T-cell (primary cell): ENCODE data around the gene B4GALT3. TPM values are rescaled to one million over a fixed set of nuclear protein-coding genes. Genes with fewer than 3 reads are reported as not detected.
A peak's percentile ranks its signal among the peaks of the same experiment; 100 is the strongest.

ENCODE experiments used
- ATAC-seq, 4 experiments: fragments of 200-7000 bp in 3 of 4; fragments of 150-1000 bp in 1 of 4; cut with Tn5 transposase; replicated peaks in 1 of 4; 1 replicate in 3 of 4; 2 replicates in 1 of 4; pipeline ENCODE4 v1.10.0; 2021; ENCODE audit warnings: moderate library complexity in 3 of 4, mild to moderate bottlenecking in 2 of 4, moderate number of reproducible peaks in 1 of 4
- CTCF ChIA-PET, 2 donors: fragments of 300-600 bp; sonication (Branson Sonifier 250); formaldehyde crosslinking; loops; one replicate each; lab custom pipeline; 2022; ENCODE audit warnings: antibody characterized with exemption in 2 of 2; lab: Charles Lee
- POLR2A ChIA-PET, 2 donors: fragments of 300-600 bp; sonication (Branson Sonifier 250); formaldehyde crosslinking; loops; one replicate each; lab custom pipeline; 2022; ENCODE audit warnings: antibody characterized with exemption in 2 of 2; lab: Charles Lee
- DNase-seq, 35 experiments: peaks; one replicate each; pipeline versions ENCODE4 v3.0.0 to v3.0.0-alpha.2; 2013 to 2023
- H3K27ac ChIP-seq: one replicate; pipeline ENCODE4 v1.5.1; 2013; ENCODE audit warnings: low read length
- H3K27me3 ChIP-seq, 2 experiments: replicated peaks in 1 of 2; 1 replicate in 1 of 2; 2 replicates in 1 of 2; pipeline versions ENCODE4 v1.6.1 to v1.7.0; 2013; ENCODE audit warnings: low read length in 1 of 2, mixed read lengths in 1 of 2; ENCODE audit not compliant: control insufficient read depth in 2 of 2, insufficient read depth in 2 of 2; ENCODE audit errors: extremely low read depth in 1 of 2
- H3K36me3 ChIP-seq, 2 donors: 1 replicate in 1 of 2; 2 replicates in 1 of 2; pipeline versions ENCODE4 v1.6.1 to v1.7.0; 2013; ENCODE audit warnings: low read length in 1 of 2; ENCODE audit not compliant: control insufficient read depth in 2 of 2, insufficient read depth in 1 of 2; ENCODE audit errors: extremely low read depth in 1 of 2
- H3K4me1 ChIP-seq, 2 experiments: 1 replicate in 1 of 2; 2 replicates in 1 of 2; pipeline versions ENCODE4 v1.6.1 to v1.7.0; 2013; ENCODE audit warnings: low read length in 2 of 2, mixed read lengths in 1 of 2; ENCODE audit not compliant: insufficient read depth in 2 of 2, control insufficient read depth in 1 of 2; ENCODE audit errors: extremely low read depth in 1 of 2
- H3K4me3 ChIP-seq, 2 donors: 1 replicate in 1 of 2; 2 replicates in 1 of 2; pipeline versions ENCODE4 v1.5.1 to v1.7.0; 2013; ENCODE audit warnings: mild to moderate bottlenecking in 2 of 2, low read length in 1 of 2, moderate library complexity in 1 of 2; ENCODE audit not compliant: control insufficient read depth in 1 of 2; ENCODE audit errors: extremely low read depth in 1 of 2
- H3K9me3 ChIP-seq: 2 replicates; pipeline ENCODE4 v1.7.0; 2013
- H3K27ac Mint-ChIP-seq, 2 donors: one replicate each; pipeline ENCODE4 v1.8.0; 2020 to 2021; ENCODE audit warnings: mild to moderate bottlenecking in 2 of 2, mixed read lengths in 2 of 2
- H3K27me3 Mint-ChIP-seq, 2 donors: one replicate each; pipeline ENCODE4 v1.8.0; 2021 to 2022; ENCODE audit warnings: mixed read lengths in 2 of 2
- H3K36me3 Mint-ChIP-seq: one replicate; pipeline ENCODE4 v1.8.0; 2021; ENCODE audit warnings: mixed read lengths
- H3K4me1 Mint-ChIP-seq, 3 donors: one replicate each; pipeline ENCODE4 v1.8.0; 2020 to 2022; ENCODE audit warnings: mixed read lengths in 3 of 3, mild to moderate bottlenecking in 1 of 3
- H3K4me3 Mint-ChIP-seq, 3 donors: one replicate each; pipeline ENCODE4 v1.8.0; 2020 to 2022; ENCODE audit warnings: mild to moderate bottlenecking in 3 of 3, mixed read lengths in 3 of 3, moderate library complexity in 3 of 3
- H3K9me3 Mint-ChIP-seq, 3 donors: one replicate each; pipeline ENCODE4 v1.8.0; 2020 to 2022; ENCODE audit warnings: mixed read lengths in 3 of 3
- WGBS: methylation state at CpG from one replicate; pipeline ENCODE4 v1.1.5; 2013; ENCODE audit warnings: missing lambda C conversion rate; ENCODE audit not compliant: insufficient coverage; 5-methylcytosine and 5-hydroxymethylcytosine counted together
- total RNA-seq, 35 experiments: library from RNA in 6 of 35; stranded (reverse) in 6 of 35; fragments of 120-200 nt in 1 of 35; gene quantifications; one replicate each; pipeline versions ENCODE4 v1.2.1 to v1.2.4 and lab custom pipeline; 2013 to 2026

Gene B4GALT3
- total RNA-seq, 5 donors from 2014 or later (not counting 1 experiment from before 2014, with no cell fraction given), result 48.4 to 77.8 (median 69.3) TPM

DNA sequence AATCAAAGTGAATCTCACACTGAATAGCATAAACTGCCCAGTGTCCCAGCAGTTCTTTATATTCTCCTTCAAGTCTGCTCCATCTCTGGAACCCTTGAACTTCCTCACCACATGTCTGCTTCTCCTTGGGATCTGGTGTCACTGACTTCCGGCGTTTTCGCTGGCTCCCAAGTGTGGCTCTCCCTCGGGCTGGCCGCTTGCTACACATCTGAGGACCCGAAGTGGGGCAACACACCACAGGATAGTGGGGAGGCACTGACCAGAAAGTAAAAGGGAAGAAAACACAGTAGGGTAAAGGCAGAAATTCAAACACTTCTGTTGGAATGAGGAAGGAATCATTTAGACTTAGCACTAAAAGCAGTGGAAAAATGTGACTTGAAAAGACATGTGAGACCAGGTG is 54.3 kb downstream of the B4GALT3 start:
- H3K36me3 ChIP-seq, result peaks cover 23 to 70% of the 10 kb centered on the region in 2 donors
- Mint-ChIP-seq H3K9me3 (no peaks in the 10 kb centered on the region), H3K4me1 (peaks cover 44 to 49% (median 48%) of the 10 kb centered on the region in 3 donors), H3K27ac (no peak overlapping the region), H3K4me3 (no peak overlapping the region), H3K27me3 (no peaks in the 10 kb centered on the region), H3K36me3 (peaks cover 57% of the 10 kb centered on the region)
- H3K9me3 ChIP-seq, result no peaks in the 10 kb centered on the region
- peaks cover 12 to 23% of the 10 kb centered on the region in 2 experiments for H3K4me1 ChIP-seq
- H3K4me3 ChIP-seq, result no peak overlapping the region
- POLR2A ChIA-PET, result interaction anchor here in 1 of 2 donors (0.5 kb wide), 1 partner anchor 23 kb away, joined by 3 read pairs; no protein-coding TSS in a partner anchor
- DNase-seq (no peak), ATAC-seq (no peak)
- H3K27ac ChIP-seq, result no peak overlapping the region
- H3K27me3 ChIP-seq, result no peaks in the 10 kb centered on the region
- WGBS, result no CpG with 5 or more reads among the region's 6 CpGs
- CTCF ChIA-PET, result no interaction called here

DNA sequence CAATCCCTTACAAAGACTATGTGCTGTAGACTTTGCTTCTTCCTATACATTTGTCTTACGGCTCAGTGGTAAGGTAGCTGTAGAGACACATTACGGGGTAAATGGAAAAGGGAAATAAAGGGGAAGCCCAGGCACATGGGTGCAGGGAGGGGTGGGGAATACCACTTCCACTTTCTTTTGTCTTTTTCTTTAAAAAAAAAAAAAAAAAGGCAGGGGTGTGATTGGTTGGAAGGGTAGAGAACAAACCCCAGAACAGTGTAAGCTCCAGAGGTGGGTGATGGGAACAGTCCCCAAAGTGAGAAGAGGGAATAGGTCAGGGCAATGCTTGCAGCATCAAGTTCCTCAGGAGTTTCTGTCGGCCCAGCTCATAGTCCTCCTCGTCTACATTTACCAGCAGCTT is 55.5 kb downstream of the B4GALT3 start:
- ChIA-PET POLR2A (no interaction called here), CTCF (interaction anchor here (0.7 to 1.2 kb wide), 5 partner anchors 10 to 348 kb away, joined by 3 to 6 read pairs (median 3); partner anchors contain the start of gene DEDD (in 1 of the 2))
- H3K27me3 Mint-ChIP-seq, result no peaks in the 10 kb centered on the region
- H3K36me3 Mint-ChIP-seq, result peaks cover 48% of the 10 kb centered on the region
- no peak for DNase-seq
- no peak for ATAC-seq
- Histone ChIP-seq H3K4me3 (no peak overlapping the region), H3K36me3 (peaks cover 23 to 62% of the 10 kb centered on the region in 2 donors), H3K27ac (no peak overlapping the region), H3K4me1 (peaks cover 18 to 25% of the 10 kb centered on the region in 2 experiments), H3K9me3 (no peaks in the 10 kb centered on the region), H3K27me3 (no peaks in the 10 kb centered on the region)
- no peak overlapping the region for H3K4me3 Mint-ChIP-seq
- H3K4me1 Mint-ChIP-seq, result peaks cover 42 to 47% (median 43%) of the 10 kb centered on the region in 3 donors
- no peaks in the 10 kb centered on the region for H3K9me3 Mint-ChIP-seq
- WGBS, result 86% methylated on average over 2 of the region's 4 CpGs
- peak overlapping the region in 1 of 2 donors; percentile 16 for H3K27ac Mint-ChIP-seq

Other genes with a start within 250 kb of the B4GALT3 start
- gene ITLN2, start 222.7 kb downstream of the B4GALT3 start, total RNA-seq, result not detected
- 10 to 100 TPM; 14.6 to 21.0 (median 18.7) TPM for gene F11R, start 156.4 kb downstream of the B4GALT3 start, total RNA-seq
- 100 to 1,000 TPM in 2 of 5 donors, 10 to 100 TPM in 3; 39.9 to 130 (median 94.8) TPM for gene TSTD1, start 138.5 kb downstream of the B4GALT3 start, total RNA-seq
- 10 to 100 TPM; 65.4 to 96.1 (median 92.2) TPM for gene USF1, start 131.5 kb downstream of the B4GALT3 start, total RNA-seq
- gene ARHGAP30, start 107.6 kb downstream of the B4GALT3 start, total RNA-seq, result 100 to 1,000 TPM; 193 to 299 (median 279) TPM
- gene NECTIN4, start 87.9 kb downstream of the B4GALT3 start, total RNA-seq, result under 1 TPM in 1 of 5 donors, not detected in 4; 0.06 TPM
- gene KLHDC9, start 79.1 kb downstream of the B4GALT3 start, total RNA-seq, result 1 to 10 TPM in 1 of 5 donors, under 1 TPM in 2, not detected in 2; 0.82 to 1.6 (median 0.86) TPM
- gene PFDN2, start 59.5 kb downstream of the B4GALT3 start, total RNA-seq, result 10 to 100 TPM; 32.4 to 48.3 (median 42.1) TPM
- 10 to 100 TPM; 23.4 to 44.7 (median 41.7) TPM for gene NIT1, start 59.4 kb downstream of the B4GALT3 start, total RNA-seq
- gene DEDD, start 44.8 kb downstream of the B4GALT3 start, total RNA-seq, result 10 to 100 TPM; 34.3 to 43.6 (median 40.6) TPM
- gene UFC1, start 23.5 kb downstream of the B4GALT3 start, total RNA-seq, result 100 to 1,000 TPM in 2 of 5 donors, 10 to 100 TPM in 3; 82.9 to 109 (median 93.8) TPM
- gene USP21, start 18.0 kb downstream of the B4GALT3 start, total RNA-seq, result 10 to 100 TPM; 37.4 to 69.0 (median 59.5) TPM
- gene PPOX, start 11.1 kb downstream of the B4GALT3 start, total RNA-seq, result 10 to 100 TPM; 38.3 to 85.4 (median 69.2) TPM
- 1 to 10 TPM in 4 of 5 donors, under 1 TPM in 1; 0.86 to 1.8 (median 1.4) TPM for gene ADAMTS4, start 21.5 kb upstream of the B4GALT3 start, total RNA-seq
- gene NDUFS2, start 24.9 kb upstream of the B4GALT3 start, total RNA-seq, result 10 to 100 TPM; 57.3 to 92.2 (median 88.2) TPM
- gene FCER1G, start 37.8 kb upstream of the B4GALT3 start, total RNA-seq, result 1 to 10 TPM; 2.5 to 5.2 (median 3.5) TPM
- 1 to 10 TPM in 3 of 5 donors, not detected in 2; 2.2 to 5.5 (median 3.7) TPM for gene APOA2, start 46.1 kb upstream of the B4GALT3 start, total RNA-seq
- gene TOMM40L, start 48.6 kb upstream of the B4GALT3 start, total RNA-seq, result 10 to 100 TPM in 4 of 5 donors, 1 to 10 TPM in 1; 6.3 to 12.2 (median 11.0) TPM
- not detected for gene NR1I3, start 60.7 kb upstream of the B4GALT3 start, total RNA-seq
- not detected for gene PCP4L1, start 81.2 kb upstream of the B4GALT3 start, total RNA-seq
- gene MPZ, start 132.5 kb upstream of the B4GALT3 start, total RNA-seq, result 1 to 10 TPM; 3.4 to 7.9 (median 6.1) TPM
- 100 to 1,000 TPM in 3 of 5 donors, 10 to 100 TPM in 2; 86.4 to 106 (median 103) TPM for gene SDHC, start 136.9 kb upstream of the B4GALT3 start, total RNA-seq
- not detected for gene CFAP126, start 190.4 kb upstream of the B4GALT3 start, total RNA-seq